ENCODE measurements around the gene PROX1.

PROX1 gene

GRCh38 chr1:214027498-214027897, 39.7 kb downstream of the PROX1 start:
- DNase-seq = no peak

- no peak for DNase-seq
Observed at GRCh38 chr1:214028095-214028494, 40.3 kb downstream of the PROX1 start.

GRCh38 chr1:214028649-214029406, 41.1 kb downstream of the PROX1 start:
- no peak for DNase-seq

GRCh38 chr1:214029796-214030195, 42.0 kb downstream of the PROX1 start:
- DNase-seq = no peak

GRCh38 chr1:214031267-214031650, 43.5 kb downstream of the PROX1 start:
- DNase-seq = no peak

GRCh38 chr1:214037468-214037867, 49.7 kb downstream of the PROX1 start:
- DNase-seq = no peak

- DNase-seq = no peak
Observed at GRCh38 chr1:214039394-214040018, 51.7 kb downstream of the PROX1 start.

GRCh38 chr1:214043167-214043566, 55.4 kb downstream of the PROX1 start:
- no peak for DNase-seq

- DNase-seq = no peak
Observed at GRCh38 chr1:214044438-214045214, 56.9 kb downstream of the PROX1 start.

- no peak for DNase-seq
Observed at GRCh38 chr1:214050513-214051401, 63.0 kb downstream of the PROX1 start.

GRCh38 chr1:214051786-214052185, 64.0 kb downstream of the PROX1 start:
- DNase-seq = no peak

GRCh38 chr1:214058076-214058475, 70.3 kb downstream of the PROX1 start:
- no peak for DNase-seq

GRCh38 chr1:214066190-214066589, 78.4 kb downstream of the PROX1 start:
- no peak for DNase-seq

- DNase-seq = no peak
Observed at GRCh38 chr1:214066936-214067335, 79.2 kb downstream of the PROX1 start.

- DNase-seq = no peak
Observed at GRCh38 chr1:214067397-214067796, 79.6 kb downstream of the PROX1 start.

GRCh38 chr1:214067853-214068703, 80.3 kb downstream of the PROX1 start:
- DNase-seq = no peak

- DNase-seq = no peak
Observed at GRCh38 chr1:214068979-214069378, 81.2 kb downstream of the PROX1 start.

GRCh38 chr1:214071469-214071868, 83.7 kb downstream of the PROX1 start:
- DNase-seq = no peak

- DNase-seq = no peak
Observed at GRCh38 chr1:214072426-214073157, 84.8 kb downstream of the PROX1 start.

GRCh38 chr1:214074477-214074876, 86.7 kb downstream of the PROX1 start:
- no peak for DNase-seq

Measured in AML-193 (cell line).